NCI-H2029 (cell line): ENCODE results near the gene SEMA3C.

ENCODE experiments used
- DNase-seq: peaks from one replicate; lab custom pipeline; 2025; lab: John Stamatoyannopoulos, UW

SEMA3C gene

GRCh38 chr7:80885757-80886156 is 33.1 kb downstream of the SEMA3C start:
- no peak for DNase-seq

- DNase-seq: no peak
Observed at GRCh38 chr7:80884511-80885195, 34.2 kb downstream of the SEMA3C start.

GRCh38 chr7:80883154-80884025 is 35.5 kb downstream of the SEMA3C start:
- DNase-seq: no peak

- DNase-seq: no peak
Observed at GRCh38 chr7:80882213-80882801, 36.5 kb downstream of the SEMA3C start.

GRCh38 chr7:80881351-80881900 is 37.4 kb downstream of the SEMA3C start:
- no peak for DNase-seq

- no peak for DNase-seq
Observed at GRCh38 chr7:80879849-80880248, 39.0 kb downstream of the SEMA3C start.

GRCh38 chr7:80876894-80877414 is 41.9 kb downstream of the SEMA3C start:
- no peak for DNase-seq

- no peak for DNase-seq
Observed at GRCh38 chr7:80875537-80876120, 43.2 kb downstream of the SEMA3C start.

- DNase-seq: no peak
Observed at GRCh38 chr7:80873140-80873539, 45.7 kb downstream of the SEMA3C start.

GRCh38 chr7:80871228-80871627 is 47.6 kb downstream of the SEMA3C start:
- DNase-seq: no peak

- DNase-seq: no peak
Observed at GRCh38 chr7:80870813-80871212, 48.0 kb downstream of the SEMA3C start.

GRCh38 chr7:80869821-80870751 is 48.8 kb downstream of the SEMA3C start:
- no peak for DNase-seq

GRCh38 chr7:80869106-80869784 is 49.6 kb downstream of the SEMA3C start:
- DNase-seq: no peak

GRCh38 chr7:80868566-80868965 is 50.3 kb downstream of the SEMA3C start:
- no peak for DNase-seq

GRCh38 chr7:80860554-80860953 is 58.3 kb downstream of the SEMA3C start:
- DNase-seq: no peak

- DNase-seq: no peak
Observed at GRCh38 chr7:80859272-80859970, 59.4 kb downstream of the SEMA3C start.

- no peak for DNase-seq
Observed at GRCh38 chr7:80858141-80858903, 60.5 kb downstream of the SEMA3C start.

GRCh38 chr7:80856769-80857168 is 62.1 kb downstream of the SEMA3C start:
- no peak for DNase-seq

GRCh38 chr7:80851896-80852476 is 66.9 kb downstream of the SEMA3C start:
- no peak for DNase-seq
